HCT116 (cell line): ENCODE data around the gene BTNL8. TPM values are rescaled to one million over a fixed set of nuclear protein-coding genes. Genes with fewer than 3 reads are reported as not detected.

Experiments used
- ATAC-seq: fragments of 200-7000 bp; cut with Tn5 transposase; 2 replicates; pipeline ENCODE4 v1.9.1; 2020; ENCODE audit warnings: mild to moderate bottlenecking, moderate library complexity
- BruUV-seq: library from RNA; stranded (reverse); fragments of 400-500 nt; replicated peaks from 2 replicates; lab custom pipeline; 2021; lab: Mats Ljungman, UMichigan
- CTCF ChIA-PET: fragments of 300-600 bp; sonication (Branson Sonifier 250); formaldehyde crosslinking; loops from one replicate; lab custom pipeline; 2021; ENCODE audit warnings: antibody characterized with exemption; lab: Charles Lee
- POLR2A ChIA-PET: fragments of 300-600, 350-600 bp; sonication (Branson Sonifier 250); formaldehyde crosslinking; loops from one replicate; lab custom pipeline; 2021; ENCODE audit warnings: antibody characterized with exemption; lab: Charles Lee
- RAD21 ChIA-PET, 2 experiments: fragments of 300-600 bp; sonication (Branson Sonifier 250); formaldehyde crosslinking; loops; one replicate each; lab custom pipeline; 2023; ENCODE audit warnings: low total read pairs in 2 of 2; ENCODE audit not compliant: uncharacterized antibody in 2 of 2, unreplicated experiment in 2 of 2, low non-redundant PET in 1 of 2; lab: Charles Lee
- DNase-seq: peaks from one replicate; pipeline ENCODE4 v3.0.0-alpha.2; 2010; ENCODE audit warnings: low read depth, low spot score
- H2AFZ ChIP-seq: fragments of 200-600 bp; shearing (Covaris generic), sonication (generic); 2 replicates; pipeline ENCODE4 v1.6.1; 2017; ENCODE audit warnings: low read depth, mixed run types, mixed read lengths, antibody characterized with exemption, low read length; ENCODE audit not compliant: poor library complexity, severe bottlenecking
- H3K27ac ChIP-seq: 2 replicates; pipeline ENCODE4 v1.5.1; 2012; ENCODE audit warnings: low read depth, low read length
- H3K27me3 ChIP-seq: fragments of 200-600 bp; sonication (generic); 2 replicates; pipeline ENCODE4 v1.6.1; 2016; ENCODE audit warnings: mixed run types, low read length, mixed read lengths; ENCODE audit not compliant: insufficient read depth
- H3K36me3 ChIP-seq, 2 experiments: fragments of 200-500 bp in 1 of 2; fragments of 200-600 bp in 1 of 2; sonication (Bioruptor generic) in 1 of 2; sonication (generic) in 1 of 2; 2 replicates each; pipeline versions ENCODE4 v1.5.1 to v1.6.1; 2014 to 2016; ENCODE audit warnings: low read length in 2 of 2, inconsistent platforms in 1 of 2, mixed read lengths in 1 of 2, mixed run types in 1 of 2; ENCODE audit not compliant: insufficient read depth in 2 of 2, control insufficient read depth in 1 of 2
- H3K4me1 ChIP-seq, 2 experiments: fragments of 200-600 bp in 1 of 2; sonication (generic) in 1 of 2; 2 replicates each; pipeline versions ENCODE4 v1.5.1 to v1.6.1; 2012 to 2017; ENCODE audit warnings: low read length in 2 of 2, inconsistent platforms in 1 of 2, mild to moderate bottlenecking in 1 of 2, mixed read lengths in 1 of 2, mixed run types in 1 of 2, moderate library complexity in 1 of 2; ENCODE audit not compliant: insufficient read depth in 2 of 2, control insufficient read depth in 1 of 2
- H3K4me2 ChIP-seq: fragments of 200-600 bp; sonication (generic); 2 replicates; pipeline ENCODE4 v1.6.1; 2017; ENCODE audit warnings: mixed run types, low read length, mixed read lengths
- H3K4me3 ChIP-seq, 2 experiments: fragments of 200-600 bp in 1 of 2; sonication (generic) in 1 of 2; replicated peaks in 1 of 2; 2 replicates each; pipeline ENCODE4 v1.5.1; 2011 to 2016; ENCODE audit warnings: low read length in 2 of 2, control low read depth in 1 of 2, low read depth in 1 of 2, mild to moderate bottlenecking in 1 of 2, mixed read lengths in 1 of 2, mixed run types in 1 of 2
- H3K79me2 ChIP-seq: fragments of 200-600 bp; sonication (generic); 2 replicates; pipeline ENCODE4 v1.6.1; 2017; ENCODE audit warnings: mild to moderate bottlenecking, mixed run types, low read length, moderate library complexity, mixed read lengths; ENCODE audit not compliant: insufficient read depth
- H3K9ac ChIP-seq: fragments of 200-600 bp; sonication (generic); 2 replicates; pipeline ENCODE4 v1.6.1; 2016; ENCODE audit warnings: low read length, mixed read lengths
- H3K9me2 ChIP-seq: fragments of 200-600 bp; sonication (generic), shearing (Covaris generic); 2 replicates; pipeline ENCODE4 v1.6.1; 2017; ENCODE audit warnings: mixed run types, mild to moderate bottlenecking, moderate library complexity; ENCODE audit not compliant: insufficient read depth
- H3K9me3 ChIP-seq, 2 experiments: fragments of 200-500 bp in 1 of 2; fragments of 200-600 bp in 1 of 2; sonication (Bioruptor generic) in 1 of 2; sonication (generic) in 1 of 2; 2 replicates each; pipeline ENCODE4 v1.6.1; 2014 to 2017; ENCODE audit warnings: low read length in 2 of 2, mixed read lengths in 2 of 2, inconsistent platforms in 1 of 2, low read depth in 1 of 2, mild to moderate bottlenecking in 1 of 2, mixed run types in 1 of 2, moderate library complexity in 1 of 2; ENCODE audit not compliant: control insufficient read depth in 1 of 2, insufficient read depth in 1 of 2
- H4K20me1 ChIP-seq: fragments of 200-600 bp; sonication (generic), shearing (Covaris generic); 2 replicates; pipeline ENCODE4 v1.6.1; 2017; ENCODE audit warnings: mixed run types, mild to moderate bottlenecking, moderate library complexity; ENCODE audit not compliant: insufficient read depth
- CTCF ChIP-seq, 3 experiments: fragments of 200-600 bp in 1 of 3; sonication (generic) in 1 of 3; IDR thresholded peaks in 2 of 3; conservative IDR thresholded peaks in 1 of 3; 2 replicates each; pipeline ENCODE4 v1.5.1; 2012 to 2017; ENCODE audit warnings: low read depth in 2 of 3, low read length in 2 of 3, antibody characterized with exemption in 1 of 3, borderline replicate concordance in 1 of 3, control low read depth in 1 of 3, mild to moderate bottlenecking in 1 of 3, mixed read lengths in 1 of 3, mixed run types in 1 of 3, moderate library complexity in 1 of 3; ENCODE audit not compliant: insufficient read depth in 1 of 3
- EGR1 ChIP-seq: IDR thresholded peaks from 2 replicates; pipeline ENCODE4 v1.6.1; 2012; ENCODE audit warnings: low read depth
- ELF1 ChIP-seq: IDR thresholded peaks from 2 replicates; pipeline ENCODE4 v1.6.1; 2012; ENCODE audit warnings: low read depth, borderline replicate concordance
- EZH2 ChIP-seq: fragments of 200-600 bp; sonication (generic); IDR thresholded peaks from 2 replicates; pipeline ENCODE4 v1.6.1; 2017; ENCODE audit warnings: antibody characterized with exemption, mixed run types
- EZH2phosphoT487 ChIP-seq: fragments of 200-600 bp; IDR thresholded peaks from 2 replicates; pipeline ENCODE4 v1.6.1; 2018; ENCODE audit warnings: antibody characterized with exemption, borderline replicate concordance
- FOSL1 ChIP-seq: IDR thresholded peaks from 2 replicates; pipeline ENCODE4 v1.6.1; 2012; ENCODE audit warnings: low read depth
- POLR2A ChIP-seq: IDR thresholded peaks from 2 replicates; pipeline ENCODE4 v1.7.0; 2011; ENCODE audit warnings: borderline replicate concordance; ENCODE audit not compliant: insufficient read depth, insufficient read length; ENCODE audit errors: extremely low read depth
- SIN3A ChIP-seq: IDR thresholded peaks from 2 replicates; pipeline ENCODE4 v1.6.1; 2012; ENCODE audit warnings: low read depth
- SP1 ChIP-seq: IDR thresholded peaks from 2 replicates; pipeline ENCODE4 v1.6.1; 2012; ENCODE audit warnings: low read depth
- YY1 ChIP-seq: IDR thresholded peaks from 2 replicates; pipeline ENCODE4 v1.6.1; 2011; ENCODE audit warnings: low read length, low read depth, moderate library complexity, mild to moderate bottlenecking; ENCODE audit not compliant: insufficient replicate concordance; ENCODE audit errors: extremely low read depth
- ZBTB33 ChIP-seq: IDR thresholded peaks from 2 replicates; pipeline ENCODE4 v1.6.1; 2011; ENCODE audit warnings: mild to moderate bottlenecking, low read length, moderate library complexity; ENCODE audit not compliant: insufficient replicate concordance; ENCODE audit errors: extremely low read depth
- ZNF274 ChIP-seq: fragments of 200-500 bp; sonication (Bioruptor generic); IDR thresholded peaks from 2 replicates; pipeline ENCODE4 v1.6.1; 2014; ENCODE audit warnings: mild to moderate bottlenecking, low read depth, low read length, inconsistent platforms
- intact Hi-C: fragments of 100-400 bp; cut with micrococcal nuclease; formaldehyde crosslinking; loops from 2 replicates; pipeline ENCODE4 v1.10.0; 2022
- total RNA-seq: library from RNA; stranded (reverse); gene quantifications from one replicate; pipeline ENCODE4 v1.2.1, GENCODE V29; 2021; ENCODE audit not compliant: unreplicated experiment

BTNL8 gene
- total RNA-seq, 1 experiment from 2014 or later, result not detected

- TF ChIP-seq CTCF (IDR thresholded peaks at IDR 0.05 in 2 of 3, conservative IDR thresholded peaks at IDR 0.05 in 1 of 3; ENCODE audit: borderline replicate concordance in 1 of 3, insufficient read depth in 1 of 3, low read depth in 2 of 3, low read length in 2 of 3), result no peak
- TF ChIP-seq, all 23 proteins: peak for 0
Measured at GRCh38 chr5:180920710-180921109, 21.8 kb downstream of the BTNL8 start (continued).

GRCh38 chr5:180922932-180923331, 24.0 kb downstream of the BTNL8 start:
- ChIA-PET CTCF (no interaction called here), RAD21 (no interaction called here), POLR2A (no interaction called here)
- no peak overlapping the region for H3K27ac ChIP-seq
- intact Hi-C loops, result no loop called here
- TF ChIP-seq EZH2phosphoT487 (no peak), EZH2 (no peak), SIN3A (no peak), POLR2A (no peak), YY1 (no peak)
- no peaks in the 10 kb centered on the region for H3K4me1 ChIP-seq
- H3K27me3 ChIP-seq, result no peaks in the 10 kb centered on the region
- no peaks in the 10 kb centered on the region for H4K20me1 ChIP-seq
- ATAC-seq, result no peak
- no peaks in the 10 kb centered on the region for H3K36me3 ChIP-seq
- H2AFZ ChIP-seq, result no peak overlapping the region
- no peaks in the 10 kb centered on the region; a peak in 2 of 4 replicates for H3K9me3 ChIP-seq
- H3K4me3 ChIP-seq, result no peak overlapping the region
- no peaks in the 10 kb centered on the region for H3K79me2 ChIP-seq
- no peak overlapping the region for H3K9ac ChIP-seq
- BruUV-seq, result no TSS peak
- DNase-seq, result no peak
- no peaks in the 10 kb centered on the region for H3K9me2 ChIP-seq
- no peak overlapping the region for H3K4me2 ChIP-seq

- H3K4me3 ChIP-seq, result no peak overlapping the region
- ATAC-seq, result no peak
- intact Hi-C loops, result no loop called here
- H3K4me1 ChIP-seq, result no peaks in the 10 kb centered on the region
- peaks cover 0 to 6% of the 10 kb centered on the region in 2 experiments; a peak in 2 of 4 replicates for H3K9me3 ChIP-seq
- no peak overlapping the region for H3K9ac ChIP-seq
- H2AFZ ChIP-seq, result no peak overlapping the region
- no peaks in the 10 kb centered on the region for H3K79me2 ChIP-seq
- ChIA-PET CTCF (no interaction called here), RAD21 (no interaction called here), POLR2A (no interaction called here)
- H3K27me3 ChIP-seq, result no peaks in the 10 kb centered on the region
- H3K4me2 ChIP-seq, result no peak overlapping the region
- H4K20me1 ChIP-seq, result no peaks in the 10 kb centered on the region
- H3K27ac ChIP-seq, result no peak overlapping the region
- DNase-seq, result no peak
- BruUV-seq, result no TSS peak
- no peaks in the 10 kb centered on the region for H3K36me3 ChIP-seq
- H3K9me2 ChIP-seq, result no peaks in the 10 kb centered on the region
- TF ChIP-seq FOSL1, result no peak
- no peak for TF ChIP-seq EGR1
- no peak for TF ChIP-seq ELF1
- no peak for TF ChIP-seq ZBTB33
- TF ChIP-seq SIN3A, result no peak
- no peak for TF ChIP-seq ZNF274
- TF ChIP-seq SP1, result no peak
- no peak for TF ChIP-seq CTCF (IDR thresholded peaks at IDR 0.05 in 2 of 3, conservative IDR thresholded peaks at IDR 0.05 in 1 of 3; ENCODE audit: borderline replicate concordance in 1 of 3, insufficient read depth in 1 of 3, low read depth in 2 of 3, low read length in 2 of 3)
Measured at GRCh38 chr5:180932660-180933059, 33.7 kb downstream of the BTNL8 start.
